GM10248 (cell line): ENCODE results near the gene OBSCN.

ENCODE experiments used
- CTCF ChIA-PET: fragments of 300-600 bp; sonication (Branson Sonifier 250); formaldehyde crosslinking; extraction: SDS; loops from one replicate; lab custom pipeline; 2021; ENCODE audit warnings: antibody characterized with exemption; lab: Yijun Ruan, JAX
- POLR2A ChIA-PET: fragments of 350-650 bp; sonication (Branson Sonifier 250); formaldehyde crosslinking; extraction: SDS; loops from one replicate; lab custom pipeline; 2020; ENCODE audit warnings: antibody characterized with exemption; lab: Yijun Ruan, JAX
- DNase-seq: peaks from one replicate; pipeline ENCODE4 v3.0.0; 2012; ENCODE audit errors: extremely low spot score
- CTCF ChIP-seq: IDR thresholded peaks from 2 replicates; pipeline ENCODE4 v1.5.1; 2012; ENCODE audit warnings: mild to moderate bottlenecking, low read depth; ENCODE audit errors: extremely low read depth, missing control alignments, control extremely low read depth

Gene OBSCN

GRCh38 chr1:228271701-228272251 lies 63.9 kb downstream of the OBSCN start:
- POLR2A ChIA-PET: no interaction called here
- TF ChIP-seq CTCF: no peak
- no peak for DNase-seq
- CTCF ChIA-PET: no interaction called here

- no peak for DNase-seq
- no peak for TF ChIP-seq CTCF
- POLR2A ChIA-PET: no interaction called here
- CTCF ChIA-PET: no interaction called here
These were observed 64.5 kb downstream of the OBSCN start for GRCh38 chr1:228272331-228272791.

GRCh38 chr1:228272831-228273571 lies 65.2 kb downstream of the OBSCN start:
- no peak for DNase-seq
- ChIA-PET POLR2A (no interaction called here), CTCF (no interaction called here)
- TF ChIP-seq CTCF: no peak

GRCh38 chr1:228273720-228274451 lies 66.0 kb downstream of the OBSCN start:
- CTCF ChIA-PET: no interaction called here
- no peak for TF ChIP-seq CTCF
- POLR2A ChIA-PET: no interaction called here
- no peak for DNase-seq

- no peak for TF ChIP-seq CTCF
- ChIA-PET CTCF (no interaction called here), POLR2A (no interaction called here)
- DNase-seq: no peak
These were observed 66.8 kb downstream of the OBSCN start for GRCh38 chr1:228274452-228275178.

- TF ChIP-seq CTCF: no peak
- CTCF ChIA-PET: interaction anchor here (1.3 kb wide), 1 partner anchor 109 kb away, joined by 3 read pairs; the partner anchor contains the start of gene IBA57
- POLR2A ChIA-PET: no interaction called here
- DNase-seq: no peak
These were observed 67.3 kb downstream of the OBSCN start for GRCh38 chr1:228275179-228275429.
